HG03095 (cell line): ENCODE measurements around the gene PAQR4.
"Not testable (repeated sequence)": the region's sequence is repeated elsewhere in the genome, so short reads cannot be mapped to it uniquely, and the experiment has no call there.

Experiments used
- ATAC-seq: cut with Tn5 transposase; IDR thresholded peaks from one replicate; pipeline ENCODE4 v1.9.1; 2021; ENCODE audit warnings: moderate library complexity; ENCODE audit not compliant: unreplicated experiment

Gene PAQR4

DNA sequence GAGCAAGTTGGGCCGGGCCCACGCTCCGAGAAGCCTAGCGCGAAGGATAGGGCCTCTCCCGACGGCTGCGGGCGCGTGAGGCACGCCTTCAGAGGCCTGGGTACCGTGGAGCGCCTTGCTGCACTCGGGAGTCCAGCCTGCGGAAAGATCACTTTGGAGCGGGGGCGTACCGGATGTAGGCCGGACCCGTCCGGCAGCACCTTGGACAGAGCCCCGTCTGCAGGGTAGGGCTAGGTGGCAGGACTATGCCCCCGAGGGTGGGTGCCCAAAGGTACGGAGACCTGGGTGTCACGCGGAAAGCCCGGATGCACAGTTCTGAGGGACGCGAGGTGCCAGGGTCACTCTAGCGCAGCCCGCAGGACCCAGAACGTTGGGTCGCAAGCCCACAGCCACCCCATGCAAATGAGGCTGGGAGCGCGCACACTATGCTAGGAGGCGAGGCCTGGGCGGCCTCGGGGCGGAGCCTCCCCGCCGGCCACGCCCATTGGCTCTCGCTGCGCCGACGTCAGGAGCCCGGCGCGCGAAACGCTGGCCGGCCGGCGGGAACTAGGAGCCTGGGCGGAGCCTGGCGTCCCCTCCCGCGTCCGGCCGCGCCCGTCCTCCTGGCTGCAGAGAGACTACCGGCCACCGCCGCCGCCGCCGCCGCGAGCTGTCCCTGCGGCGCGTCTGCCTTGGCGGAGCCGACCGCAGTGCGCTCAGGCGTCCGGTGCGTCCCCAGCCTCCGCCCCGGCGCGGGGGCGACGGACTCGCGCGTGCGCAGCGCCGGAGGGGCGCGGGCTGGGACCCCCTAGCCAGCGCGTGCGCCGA is at the start of gene PAQR4:
PAQR4 (plus strand) TSS at position 611 of the 807 bp plus-strand sequence. CDS start 327 bp downstream, outside the sequence.
- ATAC-seq: peak; percentile 59

DNA sequence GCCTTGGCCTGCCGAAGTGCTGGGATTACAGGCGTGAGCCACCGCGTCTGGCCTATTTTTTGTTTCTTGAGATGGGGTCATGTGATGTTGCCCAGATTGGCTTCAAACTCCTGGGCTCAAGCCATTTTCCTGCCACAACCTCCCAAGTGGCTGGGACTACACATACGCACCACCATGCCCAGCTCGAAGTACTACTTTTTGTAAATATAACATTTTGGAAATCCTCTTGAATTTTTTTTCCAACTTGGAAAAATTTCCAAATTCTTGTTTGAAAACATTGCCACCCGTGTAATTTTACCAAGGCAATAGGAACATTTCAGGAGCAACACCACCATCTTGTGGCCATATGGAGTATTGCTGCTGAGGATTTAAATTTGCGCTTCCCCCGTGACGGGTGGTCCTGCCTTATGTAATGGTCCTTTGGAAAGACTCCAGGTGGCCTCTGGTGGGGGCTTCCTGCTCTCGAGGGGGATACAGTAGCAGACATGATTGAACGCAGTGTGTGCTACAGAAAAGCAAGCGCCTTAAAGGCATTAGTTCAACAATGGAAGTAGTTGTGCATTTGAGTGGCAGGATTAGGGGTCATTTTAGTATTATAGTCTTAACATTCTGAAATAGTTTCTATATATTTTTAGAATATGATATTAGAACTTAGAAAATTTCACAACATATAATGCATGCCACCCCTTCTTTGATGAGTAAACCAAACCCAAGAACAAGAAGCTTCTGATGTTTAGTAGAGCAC is 49.5 kb upstream of the PAQR4 start:
- ATAC-seq: no peak

DNA sequence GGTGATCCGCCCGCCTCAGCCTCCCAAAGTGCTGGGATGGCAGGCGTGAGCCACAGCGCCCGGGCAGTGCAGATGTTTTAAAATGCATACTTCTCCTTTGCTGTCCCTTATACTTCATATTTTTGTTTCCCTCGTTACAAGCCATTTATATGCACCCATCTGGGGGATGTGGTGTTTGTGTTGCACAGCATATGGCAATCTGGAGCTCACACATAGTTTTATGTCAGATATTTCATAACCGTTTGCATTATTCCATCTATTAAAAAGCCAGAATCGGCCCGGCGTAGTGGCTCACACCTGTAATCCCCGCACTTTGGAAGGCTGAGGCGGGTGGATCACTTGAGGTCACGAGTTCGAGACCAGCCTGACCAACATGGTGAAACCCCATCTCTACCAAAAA is 45.7 kb upstream of the PAQR4 start:
- no peak for ATAC-seq

DNA sequence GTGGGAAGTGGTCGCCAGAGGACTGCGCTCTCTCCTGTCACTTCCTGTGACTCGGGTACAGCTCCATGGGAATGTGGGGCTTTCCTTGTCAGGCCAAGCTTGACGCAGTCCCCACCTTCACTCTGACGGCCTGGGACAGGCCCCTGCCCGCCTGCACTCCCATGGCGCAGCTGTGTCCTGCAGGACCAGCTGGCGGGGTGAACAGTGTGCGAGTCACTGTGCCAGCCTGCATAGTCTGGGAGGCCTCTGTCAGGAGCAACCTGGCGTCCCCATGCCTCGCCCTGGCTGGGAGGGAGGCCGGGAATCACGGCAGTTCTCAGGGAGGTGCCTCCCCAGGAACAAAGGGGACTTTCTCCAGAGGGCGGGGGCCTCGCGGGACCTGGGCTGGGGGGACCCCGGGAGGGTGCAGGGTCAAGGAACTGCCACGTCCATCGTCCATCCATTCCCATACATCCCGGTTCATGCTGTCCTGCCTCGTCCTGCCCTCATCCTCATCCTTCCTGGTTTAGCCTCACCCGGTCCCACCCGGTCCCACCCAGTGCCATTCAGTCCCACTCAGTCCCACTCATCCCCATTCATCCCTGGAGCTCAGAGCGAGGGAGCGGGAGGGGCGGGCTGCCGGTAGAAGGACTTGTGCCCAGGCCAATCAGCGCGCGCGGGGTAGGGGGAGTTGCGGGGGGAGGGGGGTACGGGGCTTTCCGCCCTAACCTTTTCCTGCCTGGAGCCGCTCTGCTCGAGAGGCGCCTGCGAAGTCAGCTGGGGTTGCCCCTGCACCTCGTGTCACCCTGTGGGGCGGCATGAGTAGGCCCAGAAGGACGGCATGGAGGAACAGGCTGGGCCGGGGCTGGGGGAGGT is 44.0 kb upstream of the PAQR4 start:
- no peak for ATAC-seq

DNA sequence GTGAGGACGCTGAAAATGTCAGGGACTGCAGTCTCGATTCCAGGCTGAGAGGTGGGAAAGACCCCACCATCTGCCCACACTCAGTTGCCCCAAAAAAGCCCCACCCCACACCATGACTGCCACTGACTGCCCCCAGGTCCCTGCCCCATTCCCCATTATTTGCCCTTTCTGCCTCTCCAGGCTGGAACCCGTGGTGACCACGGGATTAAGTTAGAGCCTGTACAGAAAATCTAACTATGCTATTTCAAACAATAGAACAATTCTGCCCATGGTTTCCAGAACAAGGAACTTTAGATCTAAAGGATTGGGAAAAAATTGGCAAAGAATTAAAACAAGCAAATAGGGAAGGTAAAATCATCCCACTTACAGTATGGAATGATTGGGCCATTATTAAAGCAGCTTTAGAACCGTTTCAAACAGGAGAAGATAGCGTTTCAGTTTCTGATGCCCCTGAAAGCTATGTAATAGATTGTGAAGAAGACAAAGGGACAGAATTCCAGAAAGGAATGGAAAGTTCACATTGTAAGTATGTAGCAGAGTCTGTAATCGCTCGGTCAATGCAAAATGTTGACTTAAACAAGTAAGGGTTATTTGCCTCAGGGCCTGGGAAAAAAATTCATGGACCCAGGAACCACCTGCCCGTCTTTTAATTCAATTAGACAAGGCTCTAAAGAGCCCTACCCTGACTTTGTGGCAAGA is 43.0 kb upstream of the PAQR4 start:
- ATAC-seq: no peak

DNA sequence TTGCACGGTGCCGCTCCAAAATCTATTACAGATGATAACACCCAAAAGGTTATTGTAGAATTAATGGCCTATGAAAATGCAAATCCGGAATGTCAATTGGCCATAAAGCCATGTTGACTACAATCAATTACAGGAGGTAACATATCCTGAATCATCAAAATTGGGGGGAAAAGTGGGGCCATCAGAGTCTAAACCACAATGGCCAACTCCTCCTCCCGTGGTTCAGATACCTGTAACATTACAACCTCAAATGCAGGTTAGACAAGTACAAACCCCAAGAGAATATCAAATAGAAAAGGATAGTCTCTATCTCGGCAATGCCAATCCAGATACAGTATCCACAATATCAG is 42.5 kb upstream of the PAQR4 start:
- no peak for ATAC-seq

DNA sequence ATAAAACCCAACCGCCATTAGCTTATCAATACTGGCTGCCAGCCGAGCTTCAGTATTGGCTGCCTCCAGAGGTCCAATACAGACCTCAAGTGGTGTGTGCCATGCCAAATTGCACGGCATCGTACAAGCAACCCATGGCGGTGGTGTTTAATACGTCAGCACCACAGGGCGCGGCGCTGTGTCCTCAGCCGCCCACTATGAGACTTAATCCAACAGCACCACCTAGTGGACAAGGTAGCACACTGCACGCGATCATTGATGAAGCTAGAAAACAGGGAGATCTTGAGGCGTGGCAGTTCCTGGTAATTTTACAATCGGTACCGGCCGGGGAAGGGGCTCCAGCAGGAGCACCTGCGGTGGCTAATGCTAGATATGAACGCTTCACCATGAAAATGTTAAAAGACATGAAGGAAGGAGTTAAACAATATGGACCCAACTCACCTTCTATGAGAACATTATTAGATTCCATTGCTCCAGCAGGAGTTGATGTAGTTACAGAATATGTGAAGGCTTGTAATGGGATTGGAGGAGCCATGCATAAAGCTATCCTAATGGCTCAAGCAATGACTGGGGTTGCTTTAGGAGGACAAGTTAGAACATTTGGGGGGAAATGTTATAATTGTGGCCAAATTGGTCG is 42.0 kb upstream of the PAQR4 start:
- ATAC-seq: peak; percentile 66

DNA sequence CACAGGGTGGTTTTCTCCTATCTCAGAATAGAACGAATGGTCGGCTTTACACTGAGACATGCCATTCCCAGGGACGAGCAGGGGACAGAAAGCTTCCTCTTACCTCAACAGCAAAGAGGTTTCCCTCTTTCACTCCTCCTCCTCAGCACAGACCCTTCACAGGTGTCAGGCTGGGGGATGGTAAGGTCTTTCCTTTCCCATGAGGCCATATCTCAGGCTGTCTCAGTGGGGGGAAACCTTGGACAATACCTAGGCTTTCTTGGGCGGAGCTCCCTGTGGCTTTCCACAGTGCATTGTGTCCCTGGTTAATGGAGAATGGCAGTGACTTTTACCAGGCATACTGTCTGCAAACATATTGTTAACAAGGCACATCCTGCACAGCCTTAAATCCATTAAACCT is 41.0 kb upstream of the PAQR4 start:
- ATAC-seq: not testable (repeated sequence)

DNA sequence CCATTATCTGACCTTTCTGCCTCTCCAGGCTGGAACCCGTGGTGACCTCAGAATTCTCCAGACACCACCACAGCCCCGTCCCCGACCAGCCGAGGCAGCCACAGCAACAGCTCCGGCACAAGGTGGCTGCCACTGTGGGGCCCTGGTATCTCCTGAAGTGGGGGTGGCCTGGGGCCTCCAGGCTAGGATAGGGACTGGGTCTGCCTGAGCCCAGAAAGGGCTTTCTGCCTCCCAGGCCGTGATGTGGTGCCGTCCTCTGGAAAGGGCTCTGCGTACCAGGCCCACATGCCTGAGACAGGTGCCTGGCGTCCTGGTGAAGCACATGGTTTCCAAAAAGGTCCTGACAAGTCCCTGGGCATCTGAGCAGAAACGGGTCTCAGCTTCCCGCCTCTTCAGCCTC is 40.4 kb upstream of the PAQR4 start:
- no peak for ATAC-seq

DNA sequence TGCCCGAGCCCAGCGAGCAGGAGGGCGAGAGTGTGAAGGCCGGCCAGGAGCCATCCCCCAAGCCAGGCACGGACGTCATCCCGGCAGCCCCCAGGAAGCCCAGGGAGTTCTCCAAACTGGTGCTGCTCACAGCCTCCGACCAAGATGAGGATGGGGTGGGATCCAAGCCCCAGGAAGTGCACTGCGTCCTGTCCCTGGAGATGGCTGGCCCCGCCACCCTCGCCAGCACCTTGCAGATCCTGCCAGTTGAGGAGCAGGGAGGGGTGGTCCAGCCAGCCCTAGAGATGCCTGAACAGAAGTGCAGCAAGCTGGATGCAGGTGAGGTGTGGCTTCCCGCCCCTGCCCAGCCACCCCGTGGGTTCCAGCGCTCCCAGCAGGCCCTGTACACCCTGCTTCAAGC is 39.5 kb upstream of the PAQR4 start:
- ATAC-seq: no peak

DNA sequence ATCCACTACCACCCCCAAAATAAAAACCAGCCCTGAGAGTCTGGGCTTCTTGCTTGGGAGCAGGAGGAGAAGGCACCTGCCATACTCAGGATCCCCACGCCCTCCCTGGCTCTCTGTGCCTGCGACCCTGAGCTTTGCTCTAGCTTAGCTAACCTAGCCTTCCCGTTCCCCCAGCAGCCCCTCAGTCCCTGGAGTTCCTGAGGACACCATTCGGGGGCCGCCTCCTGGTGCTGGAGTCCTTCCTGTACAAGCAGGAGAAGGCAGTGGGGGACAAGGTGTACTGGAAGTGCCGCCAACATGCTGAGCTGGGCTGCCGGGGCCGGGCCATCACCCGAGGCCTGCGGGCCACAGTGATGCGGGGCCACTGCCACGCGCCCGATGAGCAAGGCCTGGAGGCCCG is 38.9 kb upstream of the PAQR4 start:
- ATAC-seq: no peak

DNA sequence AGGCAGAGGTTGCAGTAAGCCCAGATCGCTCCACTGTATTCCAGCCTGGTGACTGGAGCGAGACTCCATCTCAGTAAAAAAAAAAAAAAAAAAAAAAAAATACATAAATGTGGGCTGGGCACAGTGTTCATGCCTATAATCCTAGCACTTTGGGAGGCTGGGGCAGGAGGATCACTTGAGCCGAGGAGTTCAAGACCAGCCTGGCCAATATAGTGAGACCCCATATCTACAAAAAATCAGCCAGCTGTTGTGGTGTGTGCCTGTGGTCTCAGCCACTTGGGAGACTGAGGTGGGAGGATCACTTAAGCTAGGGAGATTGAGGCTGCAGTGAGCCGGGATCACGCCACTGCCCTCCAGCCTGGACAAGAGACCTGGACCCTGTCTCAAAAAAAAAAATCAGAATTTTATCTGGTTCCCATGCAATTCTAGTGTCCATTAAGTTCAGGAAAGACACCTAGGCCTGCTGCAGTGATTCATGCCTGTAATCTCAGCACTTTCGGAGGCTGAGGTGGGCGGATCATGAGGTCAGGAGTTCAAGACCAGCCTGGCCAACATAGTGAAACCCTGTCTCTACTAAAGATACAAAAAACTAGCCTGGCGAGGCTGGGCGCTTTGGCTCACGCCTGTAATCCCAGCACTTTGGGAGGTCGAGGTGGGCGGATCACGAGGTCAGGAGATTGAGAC is 37.8 kb upstream of the PAQR4 start:
- not testable (repeated sequence) for ATAC-seq

DNA sequence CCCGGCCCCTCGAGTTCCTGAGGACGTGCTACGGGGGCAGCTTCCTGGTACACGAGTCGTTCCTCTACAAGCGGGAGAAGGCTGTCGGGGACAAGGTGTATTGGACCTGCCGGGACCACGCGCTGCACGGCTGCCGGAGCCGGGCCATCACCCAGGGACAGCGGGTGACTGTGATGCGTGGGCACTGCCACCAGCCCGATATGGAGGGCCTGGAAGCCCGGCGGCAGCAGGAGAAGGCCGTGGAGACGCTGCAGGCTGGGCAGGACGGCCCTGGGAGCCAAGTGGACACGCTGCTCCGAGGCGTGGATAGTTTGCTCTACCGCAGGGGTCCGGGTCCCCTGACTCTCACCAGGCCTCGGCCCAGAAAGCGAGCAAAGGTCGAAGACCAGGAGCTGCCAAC is 36.0 kb upstream of the PAQR4 start:
- ATAC-seq: no peak

DNA sequence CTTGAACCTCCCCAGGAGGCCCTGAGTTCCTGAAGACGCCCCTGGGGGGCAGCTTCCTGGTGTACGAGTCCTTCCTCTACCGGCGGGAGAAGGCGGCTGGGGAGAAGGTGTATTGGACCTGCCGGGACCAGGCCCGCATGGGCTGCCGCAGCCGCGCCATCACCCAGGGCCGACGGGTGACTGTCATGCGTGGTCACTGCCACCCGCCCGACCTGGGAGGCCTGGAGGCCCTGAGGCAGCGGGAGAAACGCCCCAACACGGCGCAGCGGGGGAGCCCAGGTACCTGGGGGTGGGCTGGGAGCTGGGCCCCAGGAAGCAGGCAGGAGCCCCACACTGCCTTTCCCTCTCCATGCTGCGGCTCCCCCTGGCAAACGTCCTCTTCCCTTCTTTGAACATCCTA is 35.4 kb upstream of the PAQR4 start:
- no peak for ATAC-seq

DNA sequence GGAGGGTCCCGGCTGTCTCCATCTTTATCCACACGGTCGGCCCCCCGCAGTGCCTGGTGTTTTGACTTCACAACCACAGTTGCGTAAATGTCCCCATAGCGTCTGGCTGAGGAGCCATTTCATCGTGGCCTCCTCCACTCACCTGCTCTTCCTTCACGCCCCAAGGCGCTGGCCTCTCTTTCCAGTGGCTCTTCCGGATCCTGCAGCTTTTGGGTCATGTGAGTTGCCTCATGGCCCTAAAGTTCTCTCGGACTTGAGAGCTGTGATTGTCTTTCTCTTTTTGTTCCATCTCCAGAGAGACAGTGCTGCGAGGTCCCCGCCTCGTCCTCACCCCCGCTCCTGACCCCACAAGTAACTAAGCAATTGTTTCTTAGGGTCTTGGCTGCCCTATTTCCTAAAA is 34.7 kb upstream of the PAQR4 start:
- ATAC-seq: no peak

DNA sequence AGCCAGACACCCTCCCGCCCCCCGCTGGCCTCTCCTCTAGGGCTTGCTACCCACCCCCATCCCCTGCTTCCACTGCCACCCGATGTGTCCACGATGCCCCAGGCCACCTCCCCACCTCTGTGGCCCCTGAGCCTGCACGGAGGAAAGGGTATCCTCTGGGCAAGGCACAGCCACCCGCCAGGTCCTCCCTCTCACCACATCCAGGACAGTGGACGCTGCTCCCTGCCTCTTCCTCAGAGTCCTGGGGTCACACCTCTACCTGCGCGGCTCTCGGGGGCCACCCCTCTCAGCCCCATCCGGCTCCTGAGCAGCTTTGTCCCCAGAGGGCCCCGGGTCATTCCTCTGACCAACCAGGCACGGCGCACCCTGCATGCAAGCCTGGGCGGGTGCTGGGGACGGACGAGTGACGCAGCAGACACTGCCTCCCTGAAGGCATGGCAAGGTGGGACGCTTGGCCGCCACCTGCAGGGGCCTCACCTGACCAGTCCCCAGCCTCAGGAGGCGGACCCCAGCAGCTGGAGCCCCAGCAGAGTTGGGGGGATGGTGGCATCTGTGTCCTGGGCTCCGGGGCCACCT is 32.6 kb upstream of the PAQR4 start:
- ATAC-seq: no peak

DNA sequence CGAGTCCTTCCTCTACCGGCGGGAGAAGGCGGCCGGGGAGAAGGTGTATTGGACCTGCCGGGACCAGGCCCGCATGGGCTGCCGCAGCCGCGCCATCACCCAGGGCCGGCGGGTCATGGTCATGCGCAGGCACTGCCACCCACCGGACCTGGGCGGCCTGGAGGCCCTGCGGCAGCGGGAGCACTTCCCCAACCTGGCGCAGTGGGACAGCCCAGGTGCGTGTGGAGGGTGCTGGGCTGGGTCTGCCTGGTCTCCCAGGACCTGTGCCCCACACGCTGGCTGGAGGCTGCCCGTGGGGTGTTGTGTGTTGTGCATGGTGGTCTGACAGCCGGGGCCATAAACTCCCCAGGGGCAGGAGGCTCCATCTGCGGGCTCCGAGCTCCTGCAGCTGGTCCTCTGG is 32.0 kb upstream of the PAQR4 start:
- ATAC-seq: no peak

DNA sequence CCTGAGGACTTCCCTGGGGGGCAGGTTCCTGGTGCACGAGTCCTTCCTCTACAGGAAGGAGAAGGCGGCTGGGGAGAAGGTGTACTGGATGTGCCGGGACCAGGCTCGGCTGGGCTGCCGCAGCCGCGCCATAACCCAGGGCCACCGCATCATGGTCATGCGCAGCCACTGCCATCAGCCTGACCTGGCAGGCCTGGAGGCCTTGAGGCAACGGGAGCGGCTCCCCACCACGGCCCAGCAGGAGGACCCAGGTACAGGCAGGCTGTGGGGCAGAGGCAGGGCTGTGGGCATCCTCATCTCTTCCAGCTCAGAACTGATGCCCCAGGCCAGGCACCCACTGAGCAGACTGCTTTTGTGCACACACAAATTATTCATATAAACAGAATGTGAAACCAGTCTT is 30.9 kb upstream of the PAQR4 start:
- no peak for ATAC-seq

DNA sequence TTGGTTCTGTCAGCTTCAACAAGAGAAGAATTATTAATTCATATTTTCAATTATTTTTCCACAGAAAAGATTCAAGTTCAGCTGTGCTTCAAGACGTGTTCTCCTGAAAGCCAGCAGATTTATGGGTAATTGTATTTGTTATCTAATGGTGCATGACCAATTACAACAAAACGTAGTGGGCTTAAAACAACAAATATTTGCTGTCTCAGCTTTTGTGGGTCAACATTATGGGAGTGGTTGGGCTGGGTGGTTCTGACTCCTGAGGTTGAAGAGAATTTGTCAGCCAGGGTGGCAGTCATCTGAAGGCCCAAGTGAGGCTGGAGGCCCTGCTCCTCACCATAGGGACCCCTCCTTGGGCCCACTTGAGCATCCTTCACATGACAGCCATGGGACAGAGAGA is 29.2 kb upstream of the PAQR4 start:
- no peak for ATAC-seq

DNA sequence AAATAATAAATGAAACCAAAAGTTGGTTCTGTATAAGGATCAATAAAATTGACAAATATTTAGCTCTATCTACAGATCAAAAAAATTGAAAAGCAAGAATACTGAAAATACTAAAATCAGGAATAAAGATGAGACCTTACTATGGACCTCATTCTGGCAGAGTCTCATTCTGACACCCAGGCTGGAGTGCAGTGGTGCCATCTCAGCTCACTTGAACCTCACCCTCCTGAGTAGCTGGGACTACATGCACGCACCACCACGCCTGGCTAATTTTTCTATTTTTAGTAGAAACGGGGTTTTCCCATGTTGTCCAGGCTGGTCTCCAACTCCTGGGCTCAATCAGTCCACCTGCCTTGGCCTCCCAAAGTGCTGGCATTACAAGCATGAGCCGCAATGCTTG is 27.1 kb upstream of the PAQR4 start:
- ATAC-seq: no peak
